SK-N-SH treated with all-trans-retinoic acid at 6 μM for 48 hours (cell line): ENCODE results near the gene NEGR1.

ENCODE experiments used
- ATAC-seq: fragments of 200-7000 bp; cut with Tn5 transposase; 3 replicates; pipeline ENCODE4 v1.9.1; 2020; ENCODE audit warnings: mild to moderate bottlenecking, moderate library complexity
- BACH2 ChIP-seq: fragments of 250-450 bp; sonication (Bioruptor Pico); IDR thresholded peaks from 2 replicates; pipeline ENCODE4 v1.9.0; 2021; ENCODE audit warnings: mild to moderate bottlenecking, borderline replicate concordance
- CREB5 ChIP-seq: fragments of 250-450 bp; sonication (Bioruptor Pico); IDR thresholded peaks from 2 replicates; pipeline ENCODE4 v1.5.1; 2020; ENCODE audit warnings: low read depth, mild to moderate bottlenecking, moderate library complexity
- CSDC2 ChIP-seq: fragments of 250-450 bp; sonication (Bioruptor Pico); IDR thresholded peaks from 2 replicates; pipeline ENCODE4 v1.5.0; 2020; ENCODE audit warnings: mild to moderate bottlenecking, moderate library complexity
- CSRNP3 ChIP-seq: fragments of 250-450 bp; sonication (Bioruptor Pico); IDR thresholded peaks from 2 replicates; pipeline ENCODE4 v1.5.1; 2021; ENCODE audit warnings: mild to moderate bottlenecking, moderate library complexity
- OSR1 ChIP-seq: fragments of 250-450 bp; sonication (Bioruptor Pico); IDR thresholded peaks from 2 replicates; pipeline ENCODE4 v1.8.0; 2022; ENCODE audit warnings: moderate library complexity, mild to moderate bottlenecking, inconsistent platforms
- POU6F1 ChIP-seq: fragments of 250-450 bp; sonication (Bioruptor Pico); IDR thresholded peaks from 2 replicates; pipeline ENCODE4 v1.8.0; 2021; ENCODE audit warnings: low read depth, mild to moderate bottlenecking, moderate library complexity, borderline replicate concordance
- PPARA ChIP-seq: fragments of 250-450 bp; sonication (Bioruptor Pico); IDR thresholded peaks from 2 replicates; pipeline ENCODE4 v1.5.0; 2020; ENCODE audit warnings: mild to moderate bottlenecking, borderline replicate concordance
- SNAI2 ChIP-seq: fragments of 250-450 bp; sonication (Bioruptor Pico); IDR thresholded peaks from 2 replicates; pipeline ENCODE4 v1.5.0; 2020; ENCODE audit warnings: mild to moderate bottlenecking, moderate library complexity
- TCF4 ChIP-seq: fragments of 250-450 bp; sonication (Bioruptor Pico); IDR thresholded peaks from 2 replicates; pipeline ENCODE4 v1.8.0; 2021; ENCODE audit warnings: mild to moderate bottlenecking, moderate library complexity, borderline replicate concordance
- TSHZ2 ChIP-seq: fragments of 250-450 bp; sonication (Bioruptor Pico); IDR thresholded peaks from 2 replicates; pipeline ENCODE4 v1.5.0; 2020; ENCODE audit warnings: mild to moderate bottlenecking, moderate library complexity
- ZC3H10 ChIP-seq: fragments of 250-450 bp; sonication (Bioruptor Pico); IDR thresholded peaks from 2 replicates; pipeline ENCODE4 v1.5.1; 2021; ENCODE audit warnings: mild to moderate bottlenecking, moderate library complexity
- ZFP3 ChIP-seq: fragments of 250-450 bp; sonication (Bioruptor Pico); IDR thresholded peaks from 2 replicates; pipeline ENCODE4 v1.5.0; 2020; ENCODE audit warnings: mild to moderate bottlenecking, moderate library complexity
- ZFP30 ChIP-seq: fragments of 450-650 bp; formaldehyde crosslinking; IDR thresholded peaks from 2 replicates; pipeline ENCODE4 v1.5.0; 2022; ENCODE audit warnings: mild to moderate bottlenecking, moderate library complexity
- ZNF565 ChIP-seq: fragments of 450-650 bp; formaldehyde crosslinking; conservative IDR thresholded peaks from 2 replicates; pipeline ENCODE4 v1.5.0; 2020; ENCODE audit warnings: low read depth, mild to moderate bottlenecking, moderate library complexity
- ZNF70 ChIP-seq: fragments of 450-650 bp; formaldehyde crosslinking; IDR thresholded peaks from 2 replicates; pipeline ENCODE4 v1.5.0; 2020; ENCODE audit warnings: mild to moderate bottlenecking, moderate library complexity
- ZNF8 ChIP-seq: fragments of 450-650 bp; formaldehyde crosslinking; IDR thresholded peaks from 2 replicates; pipeline ENCODE4 v1.5.0; 2020; ENCODE audit warnings: mild to moderate bottlenecking, moderate library complexity

Gene NEGR1

GRCh38 chr1:71434240-71434639, 848.1 kb downstream of the NEGR1 start:
- no peak for TF ChIP-seq ZNF70 (CRISPR knock-in tag)
- TF ChIP-seq BACH2 (CRISPR knock-in tag), result no peak
- no peak for TF ChIP-seq ZNF8 (CRISPR knock-in tag)
- no peak for TF ChIP-seq TCF4 (CRISPR knock-in tag)
- no peak for ATAC-seq

- TF ChIP-seq ZNF565 (no peak), OSR1 (no peak), SNAI2 (CRISPR knock-in tag) (no peak), CREB5 (CRISPR knock-in tag) (no peak), CSDC2 (no peak), TSHZ2 (CRISPR knock-in tag) (no peak)
- ATAC-seq, result no peak
These were observed 854.3 kb downstream of the NEGR1 start for GRCh38 chr1:71428029-71428428.

GRCh38 chr1:71427066-71427465, 855.3 kb downstream of the NEGR1 start:
- no peak for TF ChIP-seq SNAI2 (CRISPR knock-in tag)
- no peak for TF ChIP-seq POU6F1
- no peak for TF ChIP-seq ZC3H10 (CRISPR knock-in tag)
- no peak for TF ChIP-seq TSHZ2 (CRISPR knock-in tag)
- no peak for TF ChIP-seq ZFP30 (CRISPR knock-in tag)
- ATAC-seq, result no peak

GRCh38 chr1:71424536-71424935, 857.8 kb downstream of the NEGR1 start:
- no peak for ATAC-seq
- TF ChIP-seq BACH2 (CRISPR knock-in tag) (no peak), PPARA (CRISPR knock-in tag) (no peak), ZFP3 (CRISPR knock-in tag) (no peak), CSRNP3 (no peak), CREB5 (CRISPR knock-in tag) (no peak)
- TF ChIP-seq, all 23 proteins: peak for 0
